ENCODE data around the gene ZNF425.
"Not testable (repeated sequence)": the region's sequence is repeated elsewhere in the genome, so short reads cannot be mapped to it uniquely, and the experiment has no call there.

The ZNF425 gene

GRCh38 chr7:149071641-149072437 lies 54.3 kb downstream of the ZNF425 start:
- DNase-seq, result peak; percentile 66 to 72

- no peak for DNase-seq
Observed at GRCh38 chr7:149071182-149071635, 54.9 kb downstream of the ZNF425 start.

- no peak for DNase-seq
Observed at GRCh38 chr7:149070372-149071125, 55.6 kb downstream of the ZNF425 start.

- no peak for DNase-seq
Observed at GRCh38 chr7:149067869-149068268, 58.3 kb downstream of the ZNF425 start.

GRCh38 chr7:149063476-149063875 lies 62.6 kb downstream of the ZNF425 start:
- DNase-seq, result no peak

- not testable (repeated sequence) for DNase-seq
Observed at GRCh38 chr7:149062217-149062899, 63.8 kb downstream of the ZNF425 start.

GRCh38 chr7:149060156-149060555 lies 66.0 kb downstream of the ZNF425 start:
- DNase-seq, result no peak

- DNase-seq, result no peak
Observed at GRCh38 chr7:149053885-149054284, 72.2 kb downstream of the ZNF425 start.

- no peak for DNase-seq
Observed at GRCh38 chr7:149053384-149053783, 72.7 kb downstream of the ZNF425 start.

Measured in activated T-cell treated with anti-CD3 and anti-CD28 coated beads, Interleukin-2, amount 50 U/mL, for 48 hours (primary cell).